Mesodermal cell (in vitro differentiated cells): ENCODE results near the gene KLHDC7B.

Source experiments
- H3K27ac ChIP-seq: 2 replicates; pipeline ENCODE4 v1.7.0; 2013; ENCODE audit warnings: mild to moderate bottlenecking, low read depth, low read length, moderate library complexity; ENCODE audit not compliant: severe bottlenecking
- H3K36me3 ChIP-seq: 2 replicates; pipeline ENCODE4 v1.7.1; 2013; ENCODE audit warnings: mild to moderate bottlenecking, low read length, moderate library complexity; ENCODE audit not compliant: control insufficient read depth, insufficient read depth
- H3K4me1 ChIP-seq: one replicate; pipeline ENCODE4 v1.7.1; 2013; ENCODE audit warnings: mild to moderate bottlenecking, low read length; ENCODE audit not compliant: insufficient read depth, control insufficient read depth, poor library complexity, severe bottlenecking
- H3K4me3 ChIP-seq: 2 replicates; pipeline ENCODE4 v1.7.0; 2013; ENCODE audit warnings: low read length, control low read depth, mild to moderate bottlenecking; ENCODE audit not compliant: insufficient read depth, poor library complexity, severe bottlenecking; ENCODE audit errors: extremely low read depth
- H3K9me3 ChIP-seq: 2 replicates; pipeline ENCODE4 v1.7.1; 2013; ENCODE audit warnings: mild to moderate bottlenecking, low read length, moderate library complexity; ENCODE audit not compliant: control insufficient read depth
- WGBS, 2 experiments: methylation state at CpG; one replicate each; pipeline ENCODE4 v1.1.5; 2013; ENCODE audit warnings: missing lambda C conversion rate in 2 of 2; ENCODE audit not compliant: insufficient coverage in 2 of 2; 5-methylcytosine and 5-hydroxymethylcytosine counted together

KLHDC7B gene

GRCh38 chr22:50525104-50525857 lies 20.4 kb upstream of the KLHDC7B start, which contains the start of gene SCO2:
Gene SCO2 (minus strand): TSS chr22:50525598. CDS start chr22:50524411, 1,187 bp downstream.
- H3K4me1 ChIP-seq = peaks cover 8% of the 10 kb centered on the region
- no peaks in the 10 kb centered on the region for H3K9me3 ChIP-seq
- 0 to 1% methylated on average over 56 to 74 of the region's 84 CpGs for WGBS, 2 experiments
- H3K4me3 ChIP-seq = peak within 1 kb of the TSS; percentile 70
- H3K27ac ChIP-seq = peak within 1 kb of the TSS; percentile 84
- H3K36me3 ChIP-seq = peaks cover 36% of the 10 kb centered on the region

DNA sequence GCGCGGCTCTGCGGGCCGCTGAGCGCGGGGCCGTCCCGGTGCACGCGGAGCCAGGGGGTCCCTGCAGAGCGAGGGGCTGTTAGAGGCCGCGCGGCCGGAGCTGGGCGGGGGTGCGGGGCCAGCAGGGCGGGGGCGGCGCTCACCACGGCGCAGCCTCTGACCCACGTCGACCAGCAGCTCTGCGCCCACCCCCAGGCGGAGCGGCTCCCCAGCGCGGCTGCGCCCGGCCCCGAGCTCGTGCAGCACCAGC lies 19.9 kb upstream of the KLHDC7B start:
- H3K27ac ChIP-seq = peak overlapping the region; percentile 84
- H3K9me3 ChIP-seq = no peaks in the 10 kb centered on the region
- H3K36me3 ChIP-seq = peaks cover 32% of the 10 kb centered on the region
- H3K4me1 ChIP-seq = peaks cover 8% of the 10 kb centered on the region
- H3K4me3 ChIP-seq = peak overlapping the region; percentile 70
- WGBS, 2 experiments = 0 to 3% methylated on average over 7 to 33 of the region's 33 CpGs

- peak overlapping the region; percentile 84 for H3K27ac ChIP-seq
- 1 to 3% methylated on average over 44 to 74 of the region's 77 CpGs for WGBS, 2 experiments
- H3K4me3 ChIP-seq = peak overlapping the region; percentile 70
- no peaks in the 10 kb centered on the region for H3K9me3 ChIP-seq
- H3K4me1 ChIP-seq = peaks cover 12% of the 10 kb centered on the region
- H3K36me3 ChIP-seq = peaks cover 27% of the 10 kb centered on the region
Measured at GRCh38 chr22:50526108-50526833, 19.4 kb upstream of the KLHDC7B start.

- Histone ChIP-seq H3K36me3 (peaks cover 19% of the 10 kb centered on the region), H3K9me3 (no peaks in the 10 kb centered on the region), H3K4me1 (peaks cover 14% of the 10 kb centered on the region), H3K4me3 (peak overlapping the region; percentile 70), H3K27ac (peak overlapping the region; percentile 84)
- 55% methylated on average over 28 to 29 of the region's 29 CpGs for WGBS, 2 experiments
Measured at GRCh38 chr22:50526834-50527801, 18.6 kb upstream of the KLHDC7B start.

GRCh38 chr22:50527921-50528681 lies 17.6 kb upstream of the KLHDC7B start:
- H3K4me1 ChIP-seq = peaks cover 14% of the 10 kb centered on the region
- no peaks in the 10 kb centered on the region for H3K9me3 ChIP-seq
- no peak overlapping the region for H3K4me3 ChIP-seq
- 92 to 93% methylated on average over 15 to 18 of the region's 18 CpGs for WGBS, 2 experiments
- no peak overlapping the region for H3K27ac ChIP-seq
- peaks cover 9% of the 10 kb centered on the region for H3K36me3 ChIP-seq

- 84 to 87% methylated on average over 14 to 15 of the region's 15 CpGs for WGBS, 2 experiments
- peaks cover 3% of the 10 kb centered on the region for H3K36me3 ChIP-seq
- H3K27ac ChIP-seq = no peak overlapping the region
- H3K9me3 ChIP-seq = no peaks in the 10 kb centered on the region
- H3K4me1 ChIP-seq = peaks cover 13% of the 10 kb centered on the region
- H3K4me3 ChIP-seq = no peak overlapping the region
Measured at GRCh38 chr22:50528682-50529415, 16.9 kb upstream of the KLHDC7B start.

DNA sequence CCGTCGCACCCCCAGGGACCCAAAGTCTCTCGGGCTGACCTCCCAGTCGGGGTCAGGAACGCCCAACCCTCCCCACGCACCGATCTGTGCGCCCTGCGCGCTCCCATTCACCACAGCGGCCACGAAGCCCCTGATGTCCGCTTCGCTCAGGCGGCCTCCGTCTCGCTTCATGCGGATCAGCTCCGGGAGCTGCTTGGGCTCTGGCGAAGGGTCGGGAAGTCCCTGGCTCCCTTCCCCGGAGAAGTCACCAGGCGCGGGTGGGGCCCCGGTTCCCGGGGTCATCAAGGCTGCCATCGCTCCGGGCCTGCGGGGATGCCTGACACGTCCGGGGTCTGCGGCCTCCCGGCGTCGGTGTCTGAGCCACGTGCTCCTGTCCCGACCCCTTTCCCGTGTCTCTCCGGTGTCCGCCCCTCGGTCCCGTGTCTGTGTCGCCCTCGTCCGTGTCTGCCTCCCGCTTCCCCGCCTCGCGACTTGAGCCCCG lies 16.2 kb upstream of the KLHDC7B start:
- Histone ChIP-seq H3K4me1 (peaks cover 7% of the 10 kb centered on the region), H3K4me3 (no peak overlapping the region), H3K9me3 (no peaks in the 10 kb centered on the region), H3K27ac (no peak overlapping the region), H3K36me3 (peaks cover 3% of the 10 kb centered on the region)
- 29 to 34% methylated on average over 36 to 50 of the region's 50 CpGs for WGBS, 2 experiments

- Histone ChIP-seq H3K4me1 (peaks cover 6% of the 10 kb centered on the region), H3K9me3 (no peaks in the 10 kb centered on the region), H3K27ac (no peak within 1 kb of the TSS), H3K36me3 (no peaks in the 10 kb centered on the region), H3K4me3 (peak within 1 kb of the TSS; percentile 44)
- WGBS, 2 experiments = 6% methylated on average over 76 to 90 of the region's 92 CpGs
Measured at GRCh38 chr22:50529897-50530579, 15.7 kb upstream of the KLHDC7B start, which contains the start of gene TYMP. Gene TYMP (minus strand): TSS chr22:50530012. CDS start chr22:50529709, 303 bp downstream.

DNA sequence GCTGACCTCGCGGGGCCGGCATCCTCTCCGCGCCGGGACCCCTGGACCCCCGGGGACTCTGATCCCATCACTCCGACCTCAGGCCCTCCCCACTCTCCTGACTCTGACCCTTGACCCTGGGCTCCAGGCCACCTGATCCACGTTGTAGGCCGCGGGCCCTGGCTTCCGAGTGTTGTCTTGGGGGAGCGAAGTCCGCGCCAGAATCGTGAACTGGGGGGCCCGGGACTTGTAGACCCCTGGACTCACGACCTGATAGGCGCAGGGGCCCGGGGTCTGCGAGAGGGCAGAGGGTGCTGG lies 15.2 kb upstream of the KLHDC7B start:
- 10 to 12% methylated on average over 10 to 15 of the region's 21 CpGs for WGBS, 2 experiments
- H3K4me1 ChIP-seq = peaks cover 6% of the 10 kb centered on the region
- H3K9me3 ChIP-seq = no peaks in the 10 kb centered on the region
- peak overlapping the region; percentile 44 for H3K4me3 ChIP-seq
- no peak overlapping the region for H3K27ac ChIP-seq
- no peaks in the 10 kb centered on the region for H3K36me3 ChIP-seq
